Astrocyte (in vitro differentiated cells and primary cell): ENCODE data around the gene ZNF322.
"Not testable (repeated sequence)": the region's sequence is repeated elsewhere in the genome, so short reads cannot be mapped to it uniquely, and the experiment has no call there.

ENCODE experiments used
- CTCF ChIP-seq: IDR thresholded peaks from 2 replicates; pipeline ENCODE4 v1.5.1; 2011; ENCODE audit warnings: low read depth, mild to moderate bottlenecking, inconsistent platforms, low read length, moderate library complexity; ENCODE audit not compliant: insufficient read depth
- EZH2 ChIP-seq: IDR thresholded peaks from 2 replicates; pipeline ENCODE4 v1.6.1; 2012; ENCODE audit warnings: mild to moderate bottlenecking, low read length, inconsistent platforms; ENCODE audit not compliant: insufficient read depth

- not testable (repeated sequence) for TF ChIP-seq CTCF, EZH2
Observed at GRCh38 chr6:26682435-26683042, 23.0 kb upstream of the ZNF322 start.
